ENCODE results near the gene LSM6.

DNA sequence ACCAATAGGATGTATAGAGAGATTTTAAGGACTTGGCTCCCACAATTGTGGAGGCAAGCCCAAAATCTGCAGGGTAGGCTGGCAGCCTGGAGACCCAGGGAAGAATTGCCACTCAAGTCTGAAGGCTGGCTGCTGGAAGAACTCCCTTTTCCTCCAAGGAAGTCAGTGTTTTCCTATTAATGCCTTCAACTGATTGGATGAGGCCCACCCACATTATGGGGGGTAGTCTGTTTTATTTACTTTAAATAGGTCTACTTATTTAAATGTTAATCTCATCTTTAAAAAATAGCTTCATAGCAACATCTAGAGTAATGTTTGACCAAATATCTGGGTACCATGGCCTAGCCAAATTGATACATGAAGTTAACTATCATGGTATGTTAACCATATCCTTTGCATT lies 18.7 kb downstream of the LSM6 start:
- TF ChIP-seq POLR2A (IDR thresholded peaks at IDR 0.05) = no peak
- TF ChIP-seq, protein P1, sequence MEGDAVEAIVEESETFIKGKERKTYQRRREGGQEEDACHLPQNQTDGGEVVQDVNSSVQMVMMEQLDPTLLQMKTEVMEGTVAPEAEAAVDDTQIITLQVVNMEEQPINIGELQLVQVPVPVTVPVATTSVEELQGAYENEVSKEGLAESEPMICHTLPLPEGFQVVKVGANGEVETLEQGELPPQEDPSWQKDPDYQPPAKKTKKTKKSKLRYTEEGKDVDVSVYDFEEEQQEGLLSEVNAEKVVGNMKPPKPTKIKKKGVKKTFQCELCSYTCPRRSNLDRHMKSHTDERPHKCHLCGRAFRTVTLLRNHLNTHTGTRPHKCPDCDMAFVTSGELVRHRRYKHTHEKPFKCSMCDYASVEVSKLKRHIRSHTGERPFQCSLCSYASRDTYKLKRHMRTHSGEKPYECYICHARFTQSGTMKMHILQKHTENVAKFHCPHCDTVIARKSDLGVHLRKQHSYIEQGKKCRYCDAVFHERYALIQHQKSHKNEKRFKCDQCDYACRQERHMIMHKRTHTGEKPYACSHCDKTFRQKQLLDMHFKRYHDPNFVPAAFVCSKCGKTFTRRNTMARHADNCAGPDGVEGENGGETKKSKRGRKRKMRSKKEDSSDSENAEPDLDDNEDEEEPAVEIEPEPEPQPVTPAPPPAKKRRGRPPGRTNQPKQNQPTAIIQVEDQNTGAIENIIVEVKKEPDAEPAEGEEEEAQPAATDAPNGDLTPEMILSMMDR (IDR thresholded peaks at IDR 0.05) = no peak

Measured in lower leg skin (tissue), 3 donors.